SK-N-SH treated with all-trans-retinoic acid at 6 μM for 48 hours (cell line): ENCODE results near the gene UVSSA.

Experiments used
- CSDC2 ChIP-seq: fragments of 250-450 bp; sonication (Bioruptor Pico); IDR thresholded peaks from 2 replicates; pipeline ENCODE4 v1.5.0; 2020; ENCODE audit warnings: mild to moderate bottlenecking, moderate library complexity
- RARB ChIP-seq: fragments of 250-450 bp; sonication (Bioruptor Pico); IDR thresholded peaks from 2 replicates; pipeline ENCODE4 v1.8.0; 2021; ENCODE audit warnings: mild to moderate bottlenecking, moderate library complexity
- TCF4 ChIP-seq: fragments of 250-450 bp; sonication (Bioruptor Pico); IDR thresholded peaks from 2 replicates; pipeline ENCODE4 v1.8.0; 2021; ENCODE audit warnings: mild to moderate bottlenecking, moderate library complexity, borderline replicate concordance
- TF ChIP-seq, protein P1 (sequence below): fragments of 250-450 bp; sonication (Bioruptor Pico); IDR thresholded peaks from 2 replicates; pipeline ENCODE4 v1.5.1; 2020; ENCODE audit warnings: low read depth, mild to moderate bottlenecking, moderate library complexity
- TF ChIP-seq, protein P2 (sequence below): fragments of 250-450 bp; sonication (Bioruptor Pico); IDR thresholded peaks from 2 replicates; pipeline ENCODE4 v1.8.0; 2021; ENCODE audit warnings: low read depth, mild to moderate bottlenecking, moderate library complexity, borderline replicate concordance

DNA sequence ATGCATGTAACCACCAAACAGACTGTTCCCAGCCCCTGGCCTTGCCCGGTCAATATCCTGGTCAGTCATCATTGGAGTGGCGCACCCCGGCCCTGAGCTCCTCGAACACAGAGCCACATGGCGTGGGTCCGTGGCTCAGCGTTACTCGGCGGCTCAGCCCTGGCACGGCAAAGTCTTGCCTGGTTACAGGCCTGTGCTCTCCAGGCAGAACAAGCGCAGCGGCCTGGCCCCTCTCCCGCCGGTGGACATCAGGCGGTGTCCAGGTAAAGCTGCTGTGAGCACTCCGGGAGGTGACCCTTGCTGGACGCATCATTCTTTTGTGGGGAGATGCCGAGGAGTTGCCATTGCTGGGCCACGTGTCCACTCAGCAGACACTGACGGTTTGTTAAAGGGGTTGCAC, 6.1 kb upstream of the UVSSA start:
- no peak for TF ChIP-seq RARB (CRISPR knock-in tag)
- TF ChIP-seq, protein P1, sequence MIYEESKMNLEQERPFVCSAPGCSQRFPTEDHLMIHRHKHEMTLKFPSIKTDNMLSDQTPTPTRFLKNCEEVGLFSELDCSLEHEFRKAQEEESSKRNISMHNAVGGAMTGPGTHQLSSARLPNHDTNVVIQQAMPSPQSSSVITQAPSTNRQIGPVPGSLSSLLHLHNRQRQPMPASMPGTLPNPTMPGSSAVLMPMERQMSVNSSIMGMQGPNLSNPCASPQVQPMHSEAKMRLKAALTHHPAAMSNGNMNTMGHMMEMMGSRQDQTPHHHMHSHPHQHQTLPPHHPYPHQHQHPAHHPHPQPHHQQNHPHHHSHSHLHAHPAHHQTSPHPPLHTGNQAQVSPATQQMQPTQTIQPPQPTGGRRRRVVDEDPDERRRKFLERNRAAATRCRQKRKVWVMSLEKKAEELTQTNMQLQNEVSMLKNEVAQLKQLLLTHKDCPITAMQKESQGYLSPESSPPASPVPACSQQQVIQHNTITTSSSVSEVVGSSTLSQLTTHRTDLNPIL (CRISPR knock-in tag) = no peak
- TF ChIP-seq, protein P2, sequence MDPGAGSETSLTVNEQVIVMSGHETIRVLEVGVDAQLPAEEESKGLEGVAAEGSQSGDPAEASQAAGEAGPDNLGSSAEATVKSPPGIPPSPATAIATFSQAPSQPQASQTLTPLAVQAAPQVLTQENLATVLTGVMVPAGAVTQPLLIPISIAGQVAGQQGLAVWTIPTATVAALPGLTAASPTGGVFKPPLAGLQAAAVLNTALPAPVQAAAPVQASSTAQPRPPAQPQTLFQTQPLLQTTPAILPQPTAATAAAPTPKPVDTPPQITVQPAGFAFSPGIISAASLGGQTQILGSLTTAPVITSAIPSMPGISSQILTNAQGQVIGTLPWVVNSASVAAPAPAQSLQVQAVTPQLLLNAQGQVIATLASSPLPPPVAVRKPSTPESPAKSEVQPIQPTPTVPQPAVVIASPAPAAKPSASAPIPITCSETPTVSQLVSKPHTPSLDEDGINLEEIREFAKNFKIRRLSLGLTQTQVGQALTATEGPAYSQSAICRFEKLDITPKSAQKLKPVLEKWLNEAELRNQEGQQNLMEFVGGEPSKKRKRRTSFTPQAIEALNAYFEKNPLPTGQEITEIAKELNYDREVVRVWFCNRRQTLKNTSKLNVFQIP (CRISPR knock-in tag) = no peak
- TF ChIP-seq CSDC2 (CRISPR knock-in tag) = no peak
- TF ChIP-seq TCF4 (CRISPR knock-in tag) = no peak
